Measurements from ENCODE around the gene SHC3.

The SHC3 gene

GRCh38 chr9:89000973-89001916 lies 177.4 kb downstream of the SHC3 start:
- DNase-seq (ENCODE audit: low read depth), result peak; percentile 70

- DNase-seq (ENCODE audit: low read depth), result no peak
Observed at GRCh38 chr9:89000371-89000781, 178.2 kb downstream of the SHC3 start.

- no peak for DNase-seq (ENCODE audit: low read depth)
Observed at GRCh38 chr9:88998911-88999310, 179.7 kb downstream of the SHC3 start.

- no peak for DNase-seq (ENCODE audit: low read depth)
Observed at GRCh38 chr9:88998503-88998902, 180.1 kb downstream of the SHC3 start.

- DNase-seq (ENCODE audit: low read depth), result no peak
Observed at GRCh38 chr9:88997646-88998045, 181.0 kb downstream of the SHC3 start.

GRCh38 chr9:88996921-88997235 lies 181.7 kb downstream of the SHC3 start:
- no peak for DNase-seq (ENCODE audit: low read depth)

GRCh38 chr9:88996046-88996920 lies 182.3 kb downstream of the SHC3 start:
- DNase-seq (ENCODE audit: low read depth), result no peak

- no peak for DNase-seq (ENCODE audit: low read depth)
Observed at GRCh38 chr9:88995627-88996026, 183.0 kb downstream of the SHC3 start.

GRCh38 chr9:88995200-88995577 lies 183.4 kb downstream of the SHC3 start:
- DNase-seq (ENCODE audit: low read depth), result no peak

GRCh38 chr9:88994469-88995199 lies 184.0 kb downstream of the SHC3 start:
- no peak for DNase-seq (ENCODE audit: low read depth)

- no peak for DNase-seq (ENCODE audit: low read depth)
Observed at GRCh38 chr9:88993871-88994460, 184.7 kb downstream of the SHC3 start.

- no peak for DNase-seq (ENCODE audit: low read depth)
Observed at GRCh38 chr9:88993327-88993726, 185.3 kb downstream of the SHC3 start.

GRCh38 chr9:88992556-88992955 lies 186.1 kb downstream of the SHC3 start:
- no peak for DNase-seq (ENCODE audit: low read depth)

- no peak for DNase-seq (ENCODE audit: low read depth)
Observed at GRCh38 chr9:88991066-88992034, 187.3 kb downstream of the SHC3 start, which contains the start of gene S1PR3. Gene S1PR3, plus strand, starts transcription at chr9:88991468. Its CDS starts 9,733 bp downstream, at chr9:89001201.

- no peak for DNase-seq (ENCODE audit: low read depth)
Observed at GRCh38 chr9:88990729-88991065, 187.9 kb downstream of the SHC3 start.

GRCh38 chr9:88990041-88990728 lies 188.4 kb downstream of the SHC3 start:
- DNase-seq (ENCODE audit: low read depth), result no peak

- no peak for DNase-seq (ENCODE audit: low read depth)
Observed at GRCh38 chr9:88988796-88989641, 189.6 kb downstream of the SHC3 start.

- no peak for DNase-seq (ENCODE audit: low read depth)
Observed at GRCh38 chr9:88987661-88988060, 191.0 kb downstream of the SHC3 start.

- DNase-seq (ENCODE audit: low read depth), result no peak
Observed at GRCh38 chr9:88986776-88987175, 191.8 kb downstream of the SHC3 start.
